K562 (cell line): Measurements from ENCODE around the gene KIZ. TPM values are rescaled to one million over a fixed set of nuclear protein-coding genes. Genes with fewer than 3 reads are reported as not detected.

Experiments used
- ARID1B ChIP-seq: fragments of 450-650 bp; IDR thresholded peaks from 2 replicates; pipeline ENCODE4 v1.6.1; 2016; ENCODE audit warnings: antibody characterized with exemption, mild to moderate bottlenecking, inconsistent platforms
- CAMTA2 ChIP-seq: fragments of 250-450 bp; sonication (Bioruptor Pico); conservative IDR thresholded peaks from 2 replicates; pipeline ENCODE4 v1.5.1; 2022
- CBFA2T2 ChIP-seq: fragments of 450-650 bp; conservative IDR thresholded peaks from 2 replicates; pipeline ENCODE4 v1.6.1; 2017; ENCODE audit warnings: mild to moderate bottlenecking
- CBFA2T3 ChIP-seq: fragments of 450-650 bp; IDR thresholded peaks from 2 replicates; pipeline ENCODE4 v1.6.1; 2017
- CHD4 ChIP-seq: fragments of 200-600 bp; sonication (generic); IDR thresholded peaks from 3 replicates; pipeline ENCODE4 v1.6.1; 2012; ENCODE audit warnings: low read depth, mild to moderate bottlenecking, mixed read lengths, low read length, inconsistent platforms; ENCODE audit not compliant: insufficient read depth, insufficient replicate concordance, poor library complexity, severe bottlenecking
- CREB1 ChIP-seq, 2 experiments: sonication (generic) in 1 of 2; formaldehyde crosslinking in 1 of 2; IDR thresholded peaks; 2 replicates each; pipeline versions ENCODE4 v1.6.1 to v1.8.0; 2012 to 2022; ENCODE audit warnings: inconsistent platforms in 1 of 2, mild to moderate bottlenecking in 1 of 2, missing genetic modification reagents in 1 of 2, moderate library complexity in 1 of 2
- CXXC5 ChIP-seq: fragments of 250-450 bp; sonication (Bioruptor Pico); IDR thresholded peaks from 2 replicates; pipeline ENCODE4 v1.8.0; 2022; ENCODE audit warnings: inconsistent platforms, mild to moderate bottlenecking, moderate library complexity
- GATAD2A ChIP-seq: fragments of 450-650 bp; IDR thresholded peaks from 2 replicates; pipeline ENCODE4 v1.6.1; 2017
- GTF2E2 ChIP-seq: fragments of 200-800 bp; sonication (Bioruptor generic); IDR thresholded peaks from 2 replicates; pipeline ENCODE4 v1.6.1; 2016; ENCODE audit warnings: missing genetic modification characterization, missing compliant biosample characterization
- MBD2 ChIP-seq: sonication (generic); IDR thresholded peaks from 2 replicates; pipeline ENCODE4 v1.6.1; 2016; ENCODE audit warnings: low read depth, borderline replicate concordance
- MTA1 ChIP-seq: fragments of 450-650 bp; IDR thresholded peaks from 2 replicates; pipeline ENCODE4 v1.6.1; 2017; ENCODE audit warnings: borderline replicate concordance
- NEUROD1 ChIP-seq: fragments of 150-350 bp; IDR thresholded peaks from 2 replicates; pipeline ENCODE4 v1.6.1; 2014; ENCODE audit warnings: borderline replicate concordance, low read length, low read depth; ENCODE audit not compliant: partially characterized antibody
- NR2C1 ChIP-seq, 2 experiments: fragments of 450-650 bp; IDR thresholded peaks; 2 replicates each; pipeline ENCODE4 v1.6.1; 2017; ENCODE audit warnings: mild to moderate bottlenecking in 2 of 2, antibody characterized with exemption in 1 of 2, inconsistent platforms in 1 of 2, missing compliant biosample characterization in 1 of 2, missing genetic modification characterization in 1 of 2
- RBM17 ChIP-seq: fragments of 200-400 bp; formaldehyde crosslinking; IDR thresholded peaks from 2 replicates; pipeline ENCODE4 v1.6.1; 2017; ENCODE audit warnings: low read depth, mild to moderate bottlenecking, low read length, borderline replicate concordance
- RNF2 ChIP-seq: sonication (generic); IDR thresholded peaks from 2 replicates; pipeline ENCODE4 v1.6.1; 2016
- SIX5 ChIP-seq, 2 experiments: IDR thresholded peaks; 2 replicates each; pipeline ENCODE4 v1.6.1; 2011; ENCODE audit warnings: low read length in 2 of 2, borderline replicate concordance in 1 of 2, low read depth in 1 of 2, mild to moderate bottlenecking in 1 of 2, moderate library complexity in 1 of 2; ENCODE audit not compliant: insufficient read depth in 1 of 2
- SLC30A9 ChIP-seq: fragments of 250-450 bp; sonication (Bioruptor Pico); IDR thresholded peaks from 2 replicates; pipeline ENCODE4 v1.8.0; 2022; ENCODE audit warnings: mild to moderate bottlenecking, moderate library complexity
- SMAD1 ChIP-seq: fragments of 150-350 bp; IDR thresholded peaks from 2 replicates; pipeline ENCODE4 v1.6.1; 2014; ENCODE audit warnings: low read length, low read depth; ENCODE audit not compliant: partially characterized antibody
- SMAD4 ChIP-seq: fragments of 250-450 bp; sonication (Bioruptor Pico); conservative IDR thresholded peaks from 2 replicates; pipeline ENCODE4 v1.8.0; 2021; ENCODE audit warnings: inconsistent platforms, mild to moderate bottlenecking, moderate library complexity
- TFE3 ChIP-seq: fragments of 450-650 bp; formaldehyde crosslinking; IDR thresholded peaks from 2 replicates; pipeline ENCODE4 v1.4.0; 2020; ENCODE audit warnings: mild to moderate bottlenecking, mixed read lengths
- TOE1 ChIP-seq, 2 experiments: fragments of 450-650 bp in 1 of 2; sonication (generic) in 1 of 2; formaldehyde crosslinking in 1 of 2; IDR thresholded peaks; 2 replicates each; pipeline versions ENCODE4 v1.7.1 to v1.8.0; 2016 to 2022; ENCODE audit warnings: borderline replicate concordance in 2 of 2, mild to moderate bottlenecking in 2 of 2, antibody characterized with exemption in 1 of 2, inconsistent platforms in 1 of 2, low read depth in 1 of 2, missing genetic modification reagents in 1 of 2, moderate library complexity in 1 of 2
- ZBTB9 ChIP-seq: fragments of 450-650 bp; formaldehyde crosslinking; IDR thresholded peaks from 2 replicates; pipeline ENCODE4 v1.4.0; 2020; ENCODE audit warnings: mild to moderate bottlenecking, moderate library complexity
- polyA plus RNA-seq, 8 experiments: library from polyadenylated mRNA; depleted of rRNA in 4 of 8; stranded (reverse) in 5 of 8; unstranded in 3 of 8; fragments of >200 nt; fragmentation: Nextera tagmentation in 2 of 8; fragmentation: Illumina TruSeq in 1 of 8; extraction: Ambion mirVana in 2 of 8; extraction: Trizol in 1 of 8; gene quantifications; 2 replicates each; pipeline versions ENCODE4 v1.2.1 to v1.2.3, GENCODE V29; 2011 to 2014; ENCODE audit warnings: inconsistent platforms in 1 of 8, missing spikeins in 1 of 8
- total RNA-seq, 7 experiments: library from RNA; depleted of rRNA in 6 of 7; stranded (reverse); fragments of >200 nt in 6 of 7; fragmentation: Illumina TruSeq in 2 of 7; extraction: Trizol in 2 of 7; gene quantifications; 2 replicates each; pipeline versions ENCODE4 v1.2.1 to v1.2.3, GENCODE V29; 2011 to 2021; ENCODE audit warnings: low replicate concordance in 1 of 7

The KIZ gene
- total and polyA plus RNA-seq, 9 of the 15 experiments (the other 6 are each of a cell fraction or from before 2014, with no cell fraction given): 4.9 to 21.1 (median 13.5) TPM

GRCh38 chr20:21096321-21097043 lies 29.4 kb upstream of the KIZ start (continued):
- TF ChIP-seq ZBTB9 (CRISPR knock-in tag): no peak
- TF ChIP-seq SMAD4 (CRISPR knock-in tag): no peak
- no peak for TF ChIP-seq RBM17
- TF ChIP-seq CBFA2T2: 0 out of 2 replicates have a peak, but pooled peaks have one; percentile 13
- TF ChIP-seq GTF2E2 (tag): no peak
- no peak for TF ChIP-seq CBFA2T3
- no peak for TF ChIP-seq SMAD1
- TF ChIP-seq SIX5 (IDR thresholded peaks at IDR 0.05; ENCODE audit: borderline replicate concordance in 1 of 2, insufficient read depth in 1 of 2, low read depth in 1 of 2, low read length in 2 of 2): peak; percentile 65 to 76; a peak in 3 of 4 replicates
- no peak for TF ChIP-seq NR2C1 (IDR thresholded peaks at IDR 0.05)
- no peak for TF ChIP-seq NR2C1 (tag; IDR thresholded peaks at IDR 0.05)
- TF ChIP-seq CREB1 (IDR thresholded peaks at IDR 0.05): peak; percentile 49
- TF ChIP-seq CREB1 (CRISPR knock-in tag; IDR thresholded peaks at IDR 0.05): 0 out of 2 replicates have a peak, but pooled peaks have one; percentile 19
- TF ChIP-seq GATAD2A: no peak
- no peak for TF ChIP-seq MTA1
- TF ChIP-seq NEUROD1: no peak
- peak; percentile 28; the same call in 1 of the 2 replicates for TF ChIP-seq TOE1 (IDR thresholded peaks at IDR 0.05; ENCODE audit: borderline replicate concordance)
- no peak for TF ChIP-seq TOE1 (CRISPR knock-in tag; IDR thresholded peaks at IDR 0.05; ENCODE audit: borderline replicate concordance, low read depth)
- TF ChIP-seq RNF2: no peak
- 0 out of 2 replicates have a peak, but pooled peaks have one; percentile 13 for TF ChIP-seq CXXC5 (CRISPR knock-in tag)
- TF ChIP-seq MBD2: no peak
- no peak for TF ChIP-seq CHD4
- TF ChIP-seq SLC30A9 (CRISPR knock-in tag): no peak
- TF ChIP-seq ARID1B: no peak
- peak; percentile 26 for TF ChIP-seq TFE3 (CRISPR knock-in tag)
- TF ChIP-seq CAMTA2: no peak
